ENCODE measurements around the gene MAPKAP1. TPM values are rescaled to one million over a fixed set of nuclear protein-coding genes. Genes with fewer than 3 reads are reported as not detected.

Gene MAPKAP1
- polyA plus RNA-seq, 3 donors, result 78.0 to 85.6 (median 81.3) TPM

DNA sequence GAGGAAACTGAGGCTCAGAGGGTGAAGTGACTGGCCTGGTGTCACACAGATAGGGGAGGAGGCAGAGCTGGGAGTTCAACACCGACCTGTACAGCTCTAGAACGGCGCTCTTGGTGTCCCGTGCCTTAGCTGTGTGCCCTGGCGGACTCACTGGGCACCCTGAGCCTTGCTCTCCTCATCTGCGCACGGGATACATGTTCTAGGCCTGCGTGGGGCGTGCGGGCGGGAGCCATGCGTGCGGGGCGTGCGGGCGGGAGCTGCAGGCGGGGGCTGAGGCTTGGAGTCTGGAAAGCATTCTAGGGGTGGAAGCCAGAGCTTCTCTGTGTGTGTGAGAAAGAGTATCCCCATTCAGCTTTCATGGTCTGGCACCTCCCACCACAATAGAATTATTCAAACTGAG lies 280.1 kb downstream of the MAPKAP1 start:
- no peak for DNase-seq (ENCODE audit: low read depth in 3 of 3, low spot score in 2 of 3)

DNA sequence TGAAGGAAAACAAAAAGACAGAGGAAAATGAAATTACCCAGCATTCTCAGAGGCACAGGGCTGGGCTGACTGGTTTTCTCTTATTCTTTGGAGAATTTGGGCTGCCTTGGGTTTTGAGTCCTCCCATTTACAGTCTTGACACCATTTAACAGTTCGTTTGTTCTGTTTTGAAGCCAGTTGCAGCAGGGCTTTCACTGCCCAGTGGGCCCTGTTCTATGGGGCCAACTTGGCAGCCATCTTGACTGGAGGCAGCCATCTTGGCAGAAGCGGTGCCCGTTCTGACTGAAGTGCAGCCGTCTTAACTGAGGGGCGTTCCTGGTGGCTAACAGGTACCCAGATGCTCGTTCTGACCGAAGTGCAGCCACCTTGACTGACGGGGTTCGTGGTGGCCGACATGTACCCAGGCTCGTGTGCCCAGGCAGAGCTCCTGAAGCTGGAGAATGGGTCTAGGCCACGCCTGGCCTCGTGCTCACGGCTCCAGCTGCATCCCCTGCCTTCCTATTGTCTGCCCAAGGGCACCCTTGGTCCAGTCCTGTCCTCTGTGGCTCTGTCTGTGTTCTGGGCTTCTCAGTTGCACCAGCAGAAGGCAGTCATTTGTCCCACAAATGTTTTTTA lies 281.0 kb downstream of the MAPKAP1 start:
- no peak for DNase-seq (ENCODE audit: low read depth in 3 of 3, low spot score in 2 of 3)

DNA sequence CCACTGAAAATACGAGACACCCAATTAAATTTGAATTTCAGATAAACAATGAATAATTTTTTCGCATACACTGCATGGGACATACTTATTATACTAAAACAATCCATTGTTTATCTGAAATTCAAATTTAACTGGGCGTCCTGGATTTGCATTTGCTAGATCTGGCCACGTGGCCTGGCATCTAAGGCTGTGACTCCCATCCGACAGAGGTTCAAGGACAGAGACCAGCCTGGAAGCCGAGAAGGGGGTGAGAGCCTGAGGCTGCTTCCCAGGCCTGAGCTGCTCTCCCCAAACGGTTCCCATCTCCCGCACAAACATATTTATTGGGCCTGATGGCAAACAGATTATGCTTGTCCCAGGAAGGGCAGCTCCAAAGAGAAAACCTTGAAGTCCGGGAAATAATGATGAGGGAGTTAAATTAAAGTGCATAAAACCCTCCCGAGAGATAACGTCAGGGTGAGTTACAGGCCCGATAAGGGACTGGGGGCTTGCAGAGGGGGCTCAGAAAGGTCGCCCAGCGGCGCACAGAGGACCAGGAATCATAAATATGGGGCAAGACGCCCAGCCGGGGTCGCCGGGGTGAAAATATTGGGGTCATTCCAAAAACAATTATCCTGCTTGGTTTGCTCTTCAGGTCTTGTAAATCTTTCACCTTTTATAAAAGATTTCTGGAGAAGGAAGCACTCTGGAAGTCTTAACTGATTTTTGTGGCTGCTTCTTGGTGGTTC lies 281.7 kb downstream of the MAPKAP1 start:
- no peak for DNase-seq (ENCODE audit: low read depth in 3 of 3, low spot score in 2 of 3)

DNA sequence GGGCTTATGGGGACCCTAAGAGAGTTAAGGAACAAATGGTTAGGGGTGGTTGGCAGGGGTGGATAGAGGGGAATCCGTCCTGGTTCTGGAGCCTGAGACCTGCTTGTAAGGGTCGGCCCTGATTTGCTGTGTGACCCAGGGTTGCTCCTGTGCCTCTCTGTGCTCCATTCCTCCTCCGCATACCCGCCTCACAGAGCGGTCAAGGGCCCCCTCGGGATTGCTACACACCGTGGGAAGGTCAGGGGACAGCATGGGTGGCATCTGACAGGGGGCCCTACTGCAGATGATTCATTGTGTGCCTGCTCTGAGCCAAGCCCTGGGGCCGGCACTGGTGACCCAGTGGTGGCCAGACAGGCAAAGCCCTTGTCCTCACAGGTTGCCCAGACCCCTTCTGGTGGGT lies 283.0 kb downstream of the MAPKAP1 start:
- DNase-seq (ENCODE audit: low read depth in 3 of 3, low spot score in 2 of 3), result no peak

DNA sequence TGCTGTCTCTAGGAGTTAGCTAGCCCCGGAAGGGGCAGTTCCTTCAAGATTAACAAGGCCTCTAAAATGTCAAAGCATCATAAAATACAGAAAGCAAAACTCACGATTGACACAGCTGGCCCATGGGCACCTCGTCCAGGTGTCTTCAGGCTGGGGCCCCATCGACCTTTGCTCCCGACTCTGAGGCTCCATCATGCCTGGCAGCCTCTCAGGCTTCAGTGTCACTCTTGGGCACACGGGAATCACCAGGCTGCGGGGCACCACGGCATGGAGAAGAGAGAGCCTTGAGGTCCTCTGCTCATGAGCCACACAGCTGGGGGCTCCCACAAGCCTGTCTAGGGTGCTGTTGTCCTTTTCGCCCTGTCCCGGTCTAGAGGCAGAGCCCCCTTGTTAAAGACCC lies 284.2 kb downstream of the MAPKAP1 start:
- no peak for DNase-seq (ENCODE audit: low read depth in 3 of 3, low spot score in 2 of 3)

DNA sequence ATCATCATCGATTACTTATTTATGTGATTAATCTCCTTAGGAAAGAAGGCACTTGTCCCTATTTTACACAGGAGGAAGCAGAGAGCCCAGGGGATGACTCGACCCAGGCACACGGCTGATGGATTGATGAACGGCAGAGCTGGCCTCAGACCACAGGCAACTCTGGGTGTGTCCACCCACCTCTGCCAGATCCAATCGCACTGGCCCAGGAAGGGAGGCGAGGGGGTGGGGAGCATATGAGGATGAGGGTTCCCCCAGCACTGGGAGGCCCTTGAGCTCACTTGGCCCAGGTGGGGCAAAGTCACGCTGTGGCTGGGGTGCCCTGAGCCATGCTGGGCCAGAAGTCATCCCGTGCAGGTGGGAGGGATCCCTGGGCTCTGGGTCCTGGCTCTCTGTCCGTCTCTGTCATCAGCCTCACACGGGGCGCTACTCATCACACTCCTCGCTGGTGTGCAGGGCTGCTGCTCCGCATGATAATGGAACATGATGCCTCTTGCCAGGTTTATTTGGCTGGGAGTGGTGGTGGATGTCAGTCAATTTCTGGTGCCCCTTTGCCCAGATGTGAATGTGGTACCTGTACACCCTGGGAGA lies 285.3 kb downstream of the MAPKAP1 start:
- no peak for DNase-seq (ENCODE audit: low read depth in 3 of 3, low spot score in 2 of 3)

DNA sequence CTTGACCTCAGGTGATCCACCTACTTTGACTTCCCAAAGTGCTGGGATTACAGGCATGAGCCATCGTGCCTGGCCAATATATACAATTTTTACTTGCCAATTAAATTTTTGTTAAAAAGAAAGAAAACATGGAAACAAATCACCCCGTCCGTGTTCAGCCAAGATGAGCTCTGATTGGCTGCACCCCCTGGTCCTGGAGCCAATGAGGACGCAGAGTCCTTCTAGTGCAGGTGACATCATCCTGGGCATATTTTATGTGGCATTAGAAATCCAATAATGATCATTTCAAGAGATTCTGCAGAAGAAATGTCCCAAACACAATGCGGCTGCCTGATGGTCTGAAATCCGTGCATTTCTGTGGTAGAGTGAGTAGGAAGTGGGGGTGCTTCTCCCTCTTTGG lies 285.8 kb downstream of the MAPKAP1 start:
- no peak for DNase-seq (ENCODE audit: low read depth in 3 of 3, low spot score in 2 of 3)

DNA sequence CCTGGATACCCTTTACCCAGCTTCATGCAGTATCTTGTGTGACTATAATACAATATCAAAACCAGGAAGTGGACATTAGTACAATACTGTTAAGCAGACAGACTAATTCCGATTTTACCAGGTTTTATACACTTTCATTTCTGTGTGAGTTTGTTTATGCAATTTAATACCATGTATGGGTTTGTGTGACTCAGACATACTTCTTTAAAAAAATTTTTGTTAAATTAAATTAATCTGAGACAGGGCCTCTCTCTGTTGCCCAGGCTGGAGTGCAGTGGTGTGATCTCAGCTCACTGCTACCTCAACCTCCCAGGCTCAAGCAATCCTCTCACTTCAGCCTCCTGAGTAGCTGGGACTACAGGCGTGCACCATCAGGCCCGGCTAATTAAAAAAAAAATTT lies 288.6 kb downstream of the MAPKAP1 start:
- DNase-seq (ENCODE audit: low read depth in 3 of 3, low spot score in 2 of 3), result no peak

DNA sequence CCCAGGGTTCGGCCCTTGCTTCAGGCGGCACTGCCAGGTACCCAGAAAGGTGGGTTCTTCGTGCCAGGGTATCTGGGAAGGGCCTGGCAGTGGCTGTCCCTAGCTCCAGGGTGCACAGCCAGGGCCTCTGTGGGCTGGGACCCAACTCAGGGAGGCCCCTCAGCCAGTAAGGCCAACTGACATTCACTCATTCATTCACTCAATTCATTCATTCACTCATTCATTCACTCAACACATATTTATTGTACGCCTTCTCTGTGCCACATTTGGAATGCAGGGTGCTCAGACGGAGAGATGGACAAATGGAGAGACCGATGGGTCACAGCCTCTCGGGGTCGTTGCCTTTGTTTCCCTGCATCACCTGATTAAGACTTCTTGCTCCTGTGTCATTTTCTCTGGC lies 290.5 kb downstream of the MAPKAP1 start:
- DNase-seq (ENCODE audit: low read depth in 3 of 3, low spot score in 2 of 3), result no peak

DNA sequence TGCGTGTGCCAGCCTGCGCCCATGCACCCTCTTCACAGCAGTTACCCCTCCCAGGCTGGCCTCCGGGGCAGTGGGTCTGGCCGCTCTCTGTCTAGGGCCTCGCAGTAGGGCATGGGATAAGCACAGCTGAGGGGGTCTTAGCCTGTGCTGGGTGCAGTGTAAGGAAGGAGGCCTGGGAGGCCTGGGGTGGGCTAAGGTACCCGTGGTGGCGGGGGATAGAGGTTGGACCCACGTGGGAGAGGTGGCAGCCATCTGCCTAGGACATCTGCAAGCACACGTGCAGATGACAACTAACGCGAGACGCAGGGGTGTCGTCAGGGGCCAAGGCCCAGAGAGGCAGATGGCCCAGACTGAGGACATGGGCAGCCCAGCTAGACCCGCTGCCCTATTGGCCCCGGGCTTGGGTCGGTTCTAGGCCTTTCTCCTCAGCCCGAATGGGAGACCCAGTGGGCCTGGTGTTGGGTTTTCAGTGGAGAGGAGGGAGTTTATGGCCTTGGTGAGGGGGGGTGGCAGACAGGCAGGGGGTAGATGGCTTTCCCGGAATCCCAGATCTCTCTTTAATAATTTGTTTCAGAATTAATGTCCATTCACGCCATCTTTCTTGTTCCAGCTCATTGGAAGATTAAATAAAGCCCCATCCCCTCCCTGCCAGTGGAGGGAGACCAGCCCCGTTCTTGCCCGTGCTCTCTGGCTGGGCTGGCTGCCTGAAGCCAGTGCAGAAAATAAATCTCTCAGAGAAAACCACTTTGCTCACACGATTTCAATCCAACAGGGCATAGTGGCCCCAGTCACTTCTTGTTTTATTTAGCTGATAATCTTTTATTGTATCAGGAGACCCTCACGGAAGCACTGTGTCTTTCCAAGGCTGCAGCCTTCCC lies 291.2 kb downstream of the MAPKAP1 start:
- DNase-seq (ENCODE audit: low read depth in 3 of 3, low spot score in 2 of 3), result no peak

DNA sequence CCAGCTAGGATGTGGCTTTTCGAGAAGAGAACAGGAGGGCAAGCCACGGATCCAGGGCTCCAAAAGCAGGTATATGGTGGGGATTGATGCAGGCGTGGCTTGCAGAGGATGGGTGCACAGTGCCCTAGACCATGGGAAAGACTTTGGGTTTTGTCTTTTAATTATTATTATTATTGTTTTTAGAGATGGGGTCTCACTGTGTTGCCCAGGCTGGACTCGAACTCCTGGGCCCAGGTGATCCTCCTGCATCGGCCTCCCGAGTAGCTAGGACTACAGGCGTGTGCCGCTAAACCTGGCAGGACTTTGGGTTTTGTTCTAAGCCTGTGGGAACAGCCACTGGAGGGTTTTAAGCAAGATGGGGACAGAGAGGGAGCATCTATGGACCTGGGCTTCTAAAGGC lies 293.4 kb downstream of the MAPKAP1 start:
- no peak for DNase-seq (ENCODE audit: low read depth in 3 of 3, low spot score in 2 of 3)

DNA sequence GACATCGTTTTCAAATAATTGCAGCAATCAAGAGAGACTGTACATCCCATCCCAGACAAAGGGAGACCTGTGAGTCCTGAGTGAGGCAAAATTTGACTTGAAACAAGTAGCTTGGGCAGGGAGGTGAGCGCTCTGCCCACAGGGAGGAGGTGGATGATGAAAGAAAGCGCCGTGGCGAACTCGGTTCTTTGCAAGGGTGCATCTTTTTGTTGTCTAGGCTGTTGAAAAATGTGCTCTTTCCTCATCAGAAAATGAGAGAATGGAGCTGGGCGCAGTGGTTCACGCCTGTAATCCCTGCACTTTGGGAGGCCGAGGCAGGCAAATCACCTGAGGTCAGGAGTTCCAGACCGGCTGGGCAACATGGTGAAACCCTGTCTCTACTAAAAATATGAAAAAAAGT lies 294.8 kb downstream of the MAPKAP1 start:
- DNase-seq (ENCODE audit: low read depth in 3 of 3, low spot score in 2 of 3), result no peak

DNA sequence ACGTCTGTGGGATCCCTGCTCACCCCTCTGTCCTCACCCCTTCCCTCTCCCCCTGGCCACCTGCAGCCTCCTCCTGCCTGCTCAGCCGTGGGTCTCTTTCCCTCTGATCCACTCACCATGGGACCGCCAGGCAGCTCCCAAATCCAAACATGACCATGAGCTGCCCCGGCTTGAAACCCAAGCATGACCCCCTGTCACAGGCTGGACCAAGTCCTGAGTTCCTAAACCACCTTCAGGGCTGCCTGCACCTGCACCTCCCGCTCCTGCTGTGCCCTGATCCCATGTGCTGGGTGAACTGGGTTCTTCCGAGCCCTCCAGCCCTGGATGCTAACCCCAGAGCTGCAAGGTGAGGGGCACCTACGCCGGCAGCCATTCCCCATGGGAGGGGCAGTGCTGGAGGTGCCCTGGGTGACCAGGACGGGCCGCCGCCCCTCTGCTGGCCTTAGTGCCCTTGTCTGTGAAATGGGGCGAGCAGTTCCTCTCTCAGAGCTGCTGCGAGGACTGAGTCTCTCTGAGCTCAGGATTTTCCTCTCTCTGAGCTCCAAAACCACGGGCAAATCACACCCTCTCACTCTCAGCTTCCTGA lies 295.7 kb downstream of the MAPKAP1 start:
- no peak for DNase-seq (ENCODE audit: low read depth in 3 of 3, low spot score in 2 of 3)

DNA sequence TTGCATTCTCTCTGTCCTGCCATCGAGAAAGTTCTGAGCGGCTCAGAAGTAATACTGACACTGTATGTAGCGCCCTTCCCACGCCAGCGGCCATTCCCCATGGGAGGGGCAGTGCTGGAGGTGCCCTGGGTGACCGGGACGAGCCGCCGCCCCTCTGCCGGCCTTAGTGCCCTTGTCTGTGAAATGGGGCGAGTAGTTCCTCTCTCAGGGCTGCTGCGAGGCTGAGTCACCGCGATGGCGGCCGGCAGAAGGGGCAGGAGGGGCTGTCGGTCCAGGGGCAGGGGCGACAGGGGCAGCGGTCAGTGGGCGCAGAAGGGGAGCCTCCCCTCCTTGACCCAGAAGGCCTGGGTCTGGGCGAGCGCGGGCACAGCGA lies 296.5 kb downstream of the MAPKAP1 start:
- DNase-seq (ENCODE audit: low read depth in 3 of 3, low spot score in 2 of 3), result no peak

DNA sequence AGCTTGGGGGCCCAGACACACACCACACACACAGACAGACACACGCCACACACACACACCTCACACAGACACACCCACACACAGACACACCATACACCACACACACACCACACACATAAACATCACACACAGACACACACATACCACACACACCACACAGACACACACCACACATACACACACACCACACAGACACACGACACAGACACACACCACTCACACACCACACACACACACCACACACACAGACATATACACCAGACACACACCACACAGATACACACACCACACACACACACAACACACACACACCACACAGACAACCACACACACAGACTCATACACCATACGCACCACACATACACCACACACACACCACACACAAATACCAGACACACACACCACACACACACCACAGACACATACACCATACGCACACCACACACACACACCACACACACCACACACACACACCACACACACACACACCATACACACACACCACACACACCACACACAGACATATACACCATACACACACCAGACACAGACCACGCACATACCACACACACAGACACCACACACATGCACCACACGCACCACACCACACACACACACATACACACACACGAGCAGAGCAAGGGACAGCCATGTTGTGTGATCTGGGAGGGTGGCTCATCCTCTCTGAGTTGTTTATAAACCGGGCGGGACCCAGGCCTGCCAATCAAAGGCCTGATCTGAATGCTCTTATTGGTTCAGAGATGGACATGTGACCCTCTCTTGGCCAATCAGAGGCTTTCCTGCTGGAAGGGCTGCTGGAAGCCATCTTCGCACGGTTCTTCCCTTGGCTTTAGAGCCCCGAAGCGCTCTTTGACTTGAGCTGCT lies 297.1 kb downstream of the MAPKAP1 start:
- no peak for DNase-seq (ENCODE audit: low read depth in 3 of 3, low spot score in 2 of 3)

DNA sequence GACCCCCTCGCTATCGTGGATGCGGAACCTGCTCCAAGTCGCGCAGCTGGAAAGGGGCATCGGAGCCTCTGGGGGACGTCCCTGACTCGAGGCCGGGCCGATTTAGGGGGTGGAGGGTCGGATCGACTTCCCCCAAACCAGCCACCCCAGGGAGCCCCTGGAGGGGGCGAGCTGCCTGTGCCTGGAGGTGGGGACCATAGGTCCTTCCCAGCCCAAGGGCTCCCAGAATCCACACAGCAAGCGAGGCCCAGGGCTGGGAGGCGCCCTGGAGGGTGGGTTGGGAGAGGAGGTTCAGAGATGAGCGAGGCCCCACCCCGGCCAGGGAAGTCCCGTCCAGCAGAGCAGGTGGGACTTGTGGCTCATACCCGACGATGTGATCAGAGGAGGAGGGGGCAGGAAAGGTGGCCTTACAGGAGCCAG lies 297.8 kb downstream of the MAPKAP1 start:
- DNase-seq (ENCODE audit: low read depth in 3 of 3, low spot score in 2 of 3), result no peak

DNA sequence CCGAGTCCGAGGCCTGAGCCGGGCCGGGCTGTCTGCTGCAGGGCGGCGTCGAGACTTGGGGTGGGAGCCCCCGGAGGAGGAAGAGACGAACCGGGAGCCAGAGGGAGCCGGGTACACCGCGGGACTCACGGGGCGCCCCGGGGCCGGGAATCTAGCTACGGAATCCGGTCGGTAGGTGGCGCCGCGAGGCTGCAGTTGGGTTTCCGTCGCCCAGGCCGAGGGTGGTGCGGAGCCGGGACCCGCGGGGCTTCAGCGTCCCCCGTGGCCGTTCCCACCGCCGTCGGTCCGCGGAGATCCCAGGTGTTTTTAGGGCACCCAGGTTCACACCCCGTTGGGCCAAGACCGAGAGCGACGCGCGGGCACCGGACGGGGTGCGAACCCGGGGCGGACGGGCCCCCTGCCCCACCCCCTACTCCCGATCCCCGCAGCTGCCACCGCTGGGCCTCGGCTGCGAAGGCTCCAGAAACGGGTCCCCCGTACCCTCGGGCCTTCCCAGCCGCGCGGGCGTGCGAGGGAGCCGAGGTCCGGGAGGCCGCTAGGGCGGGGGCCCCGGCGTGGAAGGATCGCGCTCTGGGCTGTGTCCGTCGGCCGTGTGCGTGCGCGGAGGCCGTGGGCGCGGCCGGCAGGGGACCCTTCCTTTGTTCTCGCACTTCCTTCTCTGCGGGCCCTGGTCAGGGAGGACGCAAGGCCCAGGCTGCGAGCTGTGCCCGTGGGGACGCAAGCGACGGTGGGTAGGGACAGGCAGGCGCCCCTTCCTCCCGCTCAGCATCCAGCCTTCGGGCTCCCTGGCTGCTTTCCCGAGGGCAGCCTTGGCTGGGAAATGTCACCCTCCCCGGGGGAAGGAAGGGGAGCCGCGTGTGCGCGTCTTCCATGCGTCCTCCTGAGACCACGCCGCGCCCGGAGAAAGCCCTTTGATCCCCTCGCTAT lies 298.8 kb downstream of the MAPKAP1 start:
- DNase-seq (ENCODE audit: low read depth in 3 of 3, low spot score in 2 of 3), result peak in 2 of 3 donors; percentile 55 to 61

DNA sequence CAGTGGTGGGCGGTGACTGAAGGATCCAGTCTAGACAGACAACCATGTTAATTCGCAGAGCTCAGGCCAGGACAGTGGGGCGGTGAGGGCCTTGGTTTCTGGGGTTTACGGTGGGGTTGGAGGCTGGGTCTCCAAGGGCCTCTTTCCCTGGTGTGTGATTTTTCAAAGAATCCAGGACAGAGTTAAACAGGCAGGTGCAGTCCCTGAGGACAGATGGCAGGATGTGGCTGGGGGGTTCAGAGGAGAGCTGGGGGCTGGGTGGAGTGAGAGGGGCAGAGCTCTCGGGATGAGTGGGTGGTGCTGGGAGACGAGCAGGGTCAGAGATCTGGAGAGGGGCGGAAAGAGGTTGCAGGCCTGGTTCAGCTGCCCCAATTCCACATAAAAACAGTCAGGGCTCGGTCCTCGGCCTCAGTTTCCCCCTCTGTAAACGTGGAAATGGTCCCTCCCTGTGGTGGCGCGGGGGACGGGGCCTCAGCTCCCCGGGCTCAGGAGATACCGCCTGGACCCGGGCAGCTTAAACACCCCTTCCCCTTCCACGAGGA lies 299.5 kb downstream of the MAPKAP1 start:
- DNase-seq (ENCODE audit: low read depth in 3 of 3, low spot score in 2 of 3), result no peak

DNA sequence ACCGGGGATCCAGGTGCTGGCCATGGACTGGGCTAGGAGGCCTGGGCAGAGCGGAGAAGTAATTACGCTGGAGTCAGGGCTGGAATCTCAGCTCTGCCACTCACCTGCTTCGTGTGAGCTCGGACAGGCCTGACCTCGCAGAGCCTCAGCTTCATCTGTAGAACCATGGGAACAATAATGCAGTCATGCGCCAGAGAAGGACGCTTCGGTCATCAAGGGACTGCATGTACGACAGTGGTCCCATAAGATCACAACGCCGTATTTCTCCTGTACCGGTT lies 300.3 kb downstream of the MAPKAP1 start:
- DNase-seq (ENCODE audit: low read depth in 3 of 3, low spot score in 2 of 3), result no peak
